ENCODE results near the gene NCBP2. TPM values are rescaled to one million over a fixed set of nuclear protein-coding genes. Genes with fewer than 3 reads are reported as not detected.

The NCBP2 gene
- 57.1 and 59.0 TPM in 2 replicates for total RNA-seq

GRCh38 chr3:196942226-196942914 lies at the start of gene NCBP2:
NCBP2 (minus strand) TSS chr3:196942528; CDS start chr3:196942503, 25 bp downstream.

GRCh38 chr3:196968233-196969133 lies 26.2 kb upstream of the NCBP2 start, which contains the start of gene PIGZ:
PIGZ (minus strand) TSS chr3:196968833; CDS start chr3:196952031, 16,802 bp downstream.

Other genes with a start within 250 kb of the NCBP2 start
- 2.5 and 3.5 TPM in 2 replicates for gene CEP19, start 230.3 kb downstream of the NCBP2 start, total RNA-seq
- 30.5 and 31.1 TPM in 2 replicates for gene PIGX, start 230.2 kb downstream of the NCBP2 start, total RNA-seq
- 27.1 and 43.8 TPM in 2 replicates for gene PAK2, start 202.7 kb downstream of the NCBP2 start, total RNA-seq
- gene SENP5, start 74.6 kb downstream of the NCBP2 start, total RNA-seq: 14.1 and 24.6 TPM in 2 replicates
- 1.7 and 2.1 TPM in 2 replicates for gene PIGZ, start 26.3 kb upstream of the NCBP2 start, total RNA-seq
- 3.7 and 3.9 TPM in 2 replicates for gene MELTF, start 87.3 kb upstream of the NCBP2 start, total RNA-seq

All from myometrial cell (primary cell).